GM21526 (cell line): ENCODE results near the gene NPEPL1.

Experiments
- ATAC-seq: cut with Tn5 transposase; IDR thresholded peaks from one replicate; pipeline ENCODE4 v1.9.1; 2021; ENCODE audit warnings: moderate library complexity; ENCODE audit not compliant: unreplicated experiment, low FRiP score

The NPEPL1 gene

GRCh38 chr20:58677808-58678207 lies 14.8 kb upstream of the NPEPL1 start:
- no peak for ATAC-seq

- ATAC-seq: no peak
Measured at GRCh38 chr20:58678806-58679205, 13.8 kb upstream of the NPEPL1 start.

- no peak for ATAC-seq
Measured at GRCh38 chr20:58682656-58683531, 9.7 kb upstream of the NPEPL1 start.

GRCh38 chr20:58684291-58684690 lies 8.3 kb upstream of the NPEPL1 start:
- ATAC-seq: no peak

- no peak for ATAC-seq
Measured at GRCh38 chr20:58685988-58686387, 6.6 kb upstream of the NPEPL1 start.

GRCh38 chr20:58688414-58688813 lies 4.2 kb upstream of the NPEPL1 start:
- ATAC-seq: no peak

GRCh38 chr20:58688840-58689239 lies 3.8 kb upstream of the NPEPL1 start:
- no peak for ATAC-seq

GRCh38 chr20:58690396-58691135 lies 2.0 kb upstream of the NPEPL1 start:
- ATAC-seq: no peak

- ATAC-seq: no peak
Measured at GRCh38 chr20:58691773-58692578, 624 bp upstream of the NPEPL1 start.

GRCh38 chr20:58693226-58694006 lies 816 bp downstream of the NPEPL1 start:
- ATAC-seq: peak; percentile 26

GRCh38 chr20:58694241-58695083 lies 1.9 kb downstream of the NPEPL1 start:
- ATAC-seq: no peak

GRCh38 chr20:58695084-58695722 lies 2.6 kb downstream of the NPEPL1 start:
- no peak for ATAC-seq

- no peak for ATAC-seq
Measured at GRCh38 chr20:58695895-58696375, 3.3 kb downstream of the NPEPL1 start.

GRCh38 chr20:58696411-58696961 lies 3.9 kb downstream of the NPEPL1 start:
- no peak for ATAC-seq

- no peak for ATAC-seq
Measured at GRCh38 chr20:58697201-58697866, 4.7 kb downstream of the NPEPL1 start.

GRCh38 chr20:58697867-58698703 lies 5.5 kb downstream of the NPEPL1 start:
- no peak for ATAC-seq
